ENCODE data around the gene ITGAL. TPM values are rescaled to one million over a fixed set of nuclear protein-coding genes. Genes with fewer than 3 reads are reported as not detected.

ITGAL gene
- total and polyA plus RNA-seq, 4 donors = 4.3 to 11.8 (median 6.9) TPM

GRCh38 chr16:30482366-30482765, 9.8 kb downstream of the ITGAL start:
- DNase-seq (ENCODE audit: low spot score) = no peak
- Histone ChIP-seq H3K9ac (ENCODE audit: low read depth in 1 of 2, low read length in 2 of 2) (no peak overlapping the region), H3K27me3 (ENCODE audit: control insufficient read depth in 4 of 4, insufficient read depth in 4 of 4, low read length in 3 of 4) (no peaks in the 10 kb centered on the region), H3K9me3 (ENCODE audit: control insufficient read depth in 4 of 4, low read length in 3 of 4) (no peaks in the 10 kb centered on the region), H3K4me3 (ENCODE audit: low read depth in 1 of 3, low read length in 3 of 3) (no peak overlapping the region), H3K27ac (ENCODE audit: low read depth in 1 of 2, low read length in 2 of 2) (no peak overlapping the region), H3K4me1 (ENCODE audit: control insufficient read depth in 4 of 4, insufficient read depth in 4 of 4, low read length in 3 of 4) (no peaks in the 10 kb centered on the region), H3K36me3 (ENCODE audit: control insufficient read depth in 4 of 4, insufficient read depth in 3 of 4, low read depth in 1 of 4, low read length in 3 of 4) (peaks cover 0 to 2% (median 2%) of the 10 kb centered on the region in 4 donors)
- TF ChIP-seq HNF4A (conservative IDR thresholded peaks at IDR 0.05) (no peak), RAD21 (IDR thresholded peaks at IDR 0.05) (peak in 1 of 2 donors; percentile 16), FOXA1 (IDR thresholded peaks at IDR 0.05) (no peak), REST (IDR thresholded peaks at IDR 0.05) (no peak), JUND (IDR thresholded peaks at IDR 0.05) (no peak), CTCF (IDR thresholded peaks at IDR 0.05; ENCODE audit: low read depth, low read length, missing input control) (peak; percentile 13), TAF1 (conservative IDR thresholded peaks at IDR 0.05) (no peak), FOXA2 (IDR thresholded peaks at IDR 0.05) (no peak)
- TF ChIP-seq, protein P1, sequence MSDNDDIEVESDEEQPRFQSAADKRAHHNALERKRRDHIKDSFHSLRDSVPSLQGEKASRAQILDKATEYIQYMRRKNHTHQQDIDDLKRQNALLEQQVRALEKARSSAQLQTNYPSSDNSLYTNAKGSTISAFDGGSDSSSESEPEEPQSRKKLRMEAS (IDR thresholded peaks at IDR 0.05) = no peak
- 99% methylated on average over 3 of the region's 3 CpGs for WGBS

DNA sequence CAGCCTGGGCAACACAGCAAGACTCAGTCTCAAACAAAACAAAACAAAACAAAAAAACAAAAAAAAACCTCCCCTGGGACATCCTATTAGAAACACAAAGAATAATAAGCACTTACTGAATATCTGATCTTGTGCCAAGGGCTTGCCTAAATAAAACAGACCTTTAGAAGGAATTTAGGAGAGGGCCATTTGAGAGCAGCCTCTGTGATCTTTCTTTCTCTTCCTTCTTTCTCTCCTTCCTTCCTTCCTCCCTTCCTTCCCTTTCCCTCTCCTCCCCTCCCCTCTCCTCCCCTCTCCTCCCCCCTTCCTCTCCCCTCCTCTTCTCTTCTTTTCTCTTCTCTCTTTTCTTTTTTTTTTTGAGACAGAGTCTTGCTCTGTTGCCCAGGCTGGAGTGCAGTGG, 12.3 kb downstream of the ITGAL start:
- no peak overlapping the region for H3K27ac ChIP-seq (ENCODE audit: low read depth in 1 of 2, low read length in 2 of 2)
- no peaks in the 10 kb centered on the region for H3K27me3 ChIP-seq (ENCODE audit: control insufficient read depth in 4 of 4, insufficient read depth in 4 of 4, low read length in 3 of 4)
- TF ChIP-seq REST (IDR thresholded peaks at IDR 0.05) (no peak), HNF4G (IDR thresholded peaks at IDR 0.05) (no peak), GABPA (IDR thresholded peaks at IDR 0.05 in 1 of 2, conservative IDR thresholded peaks at IDR 0.05 in 1 of 2) (no peak)
- TF ChIP-seq, protein P1 (IDR thresholded peaks at IDR 0.05) = no peak
- no peak overlapping the region for H3K9ac ChIP-seq (ENCODE audit: low read depth in 1 of 2, low read length in 2 of 2)
- no peaks in the 10 kb centered on the region for H3K9me3 ChIP-seq (ENCODE audit: control insufficient read depth in 4 of 4, low read length in 3 of 4)
- DNase-seq (ENCODE audit: low spot score) = no peak
- H3K4me3 ChIP-seq (ENCODE audit: low read depth in 1 of 3, low read length in 3 of 3) = no peak overlapping the region
- H3K4me1 ChIP-seq (ENCODE audit: control insufficient read depth in 4 of 4, insufficient read depth in 4 of 4, low read length in 3 of 4) = peaks cover 0 to 14% (median 5%) of the 10 kb centered on the region in 4 donors
- H3K36me3 ChIP-seq (ENCODE audit: control insufficient read depth in 4 of 4, insufficient read depth in 3 of 4, low read depth in 1 of 4, low read length in 3 of 4) = peaks cover 0 to 2% (median 2%) of the 10 kb centered on the region in 4 donors
